ENCODE results near the gene BMAL1.

BMAL1 gene

DNA sequence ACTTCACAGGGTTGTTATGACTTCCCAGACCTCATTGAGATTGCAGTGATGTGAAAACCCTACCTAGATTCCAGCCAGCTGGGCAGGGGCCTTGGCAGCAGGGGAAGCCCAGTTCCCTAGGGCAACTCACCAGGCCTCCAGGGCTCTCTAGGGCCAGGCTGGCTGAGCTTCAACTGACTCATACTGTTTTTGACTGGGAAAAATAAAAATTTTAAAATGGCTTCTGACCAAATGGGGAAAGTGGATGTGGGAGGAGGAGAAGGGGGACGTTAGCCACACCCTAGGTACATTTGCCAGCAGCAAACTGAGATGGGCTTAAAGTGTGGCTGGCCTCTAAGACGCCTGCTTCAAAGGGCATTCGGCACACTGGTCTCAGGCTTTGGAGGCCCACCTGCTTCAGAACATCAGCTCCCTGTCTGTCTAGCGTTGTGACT is 39.0 kb downstream of the BMAL1 start:
- DNase-seq (ENCODE audit: low read depth) = no peak

DNA sequence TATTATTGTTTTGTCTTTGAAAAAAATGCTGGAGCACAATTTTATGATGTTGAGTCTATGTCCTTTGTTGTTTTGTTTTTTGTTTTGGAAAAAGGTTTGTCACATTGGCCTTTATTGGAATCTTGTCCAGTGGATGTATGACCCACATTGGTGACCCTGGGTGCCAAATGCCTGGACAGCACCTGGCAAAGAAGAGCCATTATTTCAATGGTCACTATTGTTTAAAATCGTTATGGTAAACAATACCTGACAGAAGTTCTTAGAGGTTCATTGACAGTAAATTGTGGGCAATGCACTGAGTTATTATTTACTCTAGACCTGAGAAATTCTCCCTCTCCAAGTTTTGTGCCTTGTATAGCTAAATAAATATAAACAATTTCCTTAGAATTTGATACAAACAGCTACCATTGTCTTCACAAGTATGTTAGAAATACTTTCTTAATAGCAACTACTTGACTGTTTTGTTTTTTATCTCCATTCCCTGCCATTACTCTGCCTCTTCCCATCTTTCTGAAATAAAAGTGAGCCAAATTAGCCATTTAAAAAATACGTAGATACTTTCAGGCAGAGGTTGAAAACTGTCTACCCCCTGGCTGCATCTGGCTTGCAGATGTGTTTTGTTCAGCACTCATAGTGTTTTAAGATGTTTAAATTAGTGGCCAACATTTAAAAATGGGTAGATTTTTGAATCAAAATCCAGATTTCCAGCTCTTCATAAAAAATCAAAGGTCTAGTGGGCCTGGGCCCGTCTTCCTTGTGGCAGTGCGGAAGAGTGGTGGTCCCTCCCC is 39.9 kb downstream of the BMAL1 start:
- DNase-seq (ENCODE audit: low read depth) = no peak

DNA sequence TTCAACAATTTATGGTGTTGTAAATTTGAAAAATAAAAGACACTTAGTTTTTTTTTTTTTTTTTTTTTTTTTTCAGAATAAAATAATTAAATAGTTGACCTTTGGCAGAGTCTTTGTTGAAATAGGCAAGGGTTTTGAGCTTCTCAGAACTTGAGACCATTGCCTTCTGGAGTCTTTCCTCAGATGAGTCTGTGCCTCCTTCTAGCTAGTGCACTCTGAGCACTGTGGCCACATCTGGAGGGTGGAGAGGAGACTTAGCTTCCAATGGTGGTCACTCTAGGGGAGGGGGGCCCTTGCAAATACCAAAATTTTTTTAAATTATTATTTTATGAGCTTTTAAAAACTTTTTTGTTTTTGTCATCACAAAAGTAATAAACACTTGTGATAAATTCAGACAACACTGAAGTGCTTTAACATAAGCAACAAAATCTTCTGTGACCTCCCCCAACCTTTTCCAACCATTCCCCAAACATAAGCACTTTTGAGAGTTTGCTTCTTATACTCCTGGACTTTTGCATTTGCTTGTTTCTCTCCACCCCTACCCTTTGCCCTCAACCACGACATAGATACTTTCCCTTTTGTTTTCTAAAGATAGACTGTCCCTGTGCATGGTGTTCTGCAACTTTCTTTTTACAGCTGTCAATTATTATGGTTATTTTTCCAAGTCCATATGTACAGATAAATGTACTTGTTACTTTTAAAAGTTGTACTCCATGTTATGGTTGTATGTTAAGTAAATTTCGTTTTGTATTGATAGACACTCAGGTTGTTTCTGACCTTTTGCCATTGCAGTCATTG is 41.1 kb downstream of the BMAL1 start:
- DNase-seq (ENCODE audit: low read depth) = no peak

DNA sequence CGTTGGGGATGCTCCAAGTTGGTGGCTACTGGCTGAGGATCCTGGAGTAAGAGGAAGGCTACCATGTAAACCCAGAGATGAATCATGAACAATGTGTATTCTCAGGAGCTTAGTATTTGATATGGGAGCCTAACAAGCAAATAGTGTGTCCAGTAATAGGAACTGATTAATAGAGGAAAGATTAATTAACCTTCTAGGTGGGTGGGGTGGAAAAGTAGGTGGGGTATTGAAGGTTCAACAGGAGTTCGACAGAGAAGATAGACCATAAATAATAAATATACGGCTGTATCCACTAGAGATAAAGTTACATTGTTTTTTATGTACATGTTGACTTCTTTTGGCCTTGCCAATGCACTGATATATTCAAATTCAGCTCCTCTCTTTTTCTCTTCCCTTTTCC is 43.1 kb downstream of the BMAL1 start:
- DNase-seq (ENCODE audit: low read depth) = no peak

DNA sequence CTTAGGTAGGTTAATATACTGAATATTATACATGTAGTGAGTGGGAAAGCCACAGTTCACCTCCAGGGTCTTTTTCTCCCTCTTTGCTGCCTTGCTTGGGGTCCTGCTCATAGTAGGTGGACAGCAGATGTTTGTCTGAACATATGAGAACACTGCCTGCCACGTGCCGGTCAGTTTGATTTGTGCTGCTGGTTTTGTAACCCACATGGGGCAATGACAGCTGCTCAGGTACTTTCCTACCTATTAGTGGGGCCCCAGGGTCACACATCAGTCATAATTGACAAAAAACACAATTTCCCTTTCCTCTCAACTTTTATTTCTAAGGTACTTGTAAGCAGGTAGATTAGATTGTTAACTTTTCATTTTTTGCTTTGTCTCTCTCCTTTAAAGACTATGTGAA is 43.8 kb downstream of the BMAL1 start:
- no peak for DNase-seq (ENCODE audit: low read depth)

DNA sequence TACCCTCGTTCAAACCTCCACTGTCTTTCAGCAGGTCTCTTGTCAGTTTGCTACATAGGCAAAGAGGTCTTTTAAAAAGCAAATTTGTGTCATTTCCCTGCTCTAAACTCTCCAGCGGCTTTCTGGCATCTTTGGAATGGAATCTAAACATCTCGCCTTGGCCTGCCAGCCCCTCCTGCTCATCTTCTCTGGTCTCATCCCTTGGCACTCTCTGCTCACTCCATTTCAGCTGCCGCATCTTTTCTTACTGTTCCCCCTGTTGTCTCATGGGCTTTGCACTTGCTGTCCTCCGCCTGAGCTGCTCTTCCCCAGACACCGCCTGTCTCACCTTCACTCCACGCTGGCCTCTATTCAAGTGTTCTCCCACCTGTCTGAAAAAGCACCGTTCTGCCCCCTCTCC is 46.6 kb downstream of the BMAL1 start:
- DNase-seq (ENCODE audit: low read depth) = no peak

DNA sequence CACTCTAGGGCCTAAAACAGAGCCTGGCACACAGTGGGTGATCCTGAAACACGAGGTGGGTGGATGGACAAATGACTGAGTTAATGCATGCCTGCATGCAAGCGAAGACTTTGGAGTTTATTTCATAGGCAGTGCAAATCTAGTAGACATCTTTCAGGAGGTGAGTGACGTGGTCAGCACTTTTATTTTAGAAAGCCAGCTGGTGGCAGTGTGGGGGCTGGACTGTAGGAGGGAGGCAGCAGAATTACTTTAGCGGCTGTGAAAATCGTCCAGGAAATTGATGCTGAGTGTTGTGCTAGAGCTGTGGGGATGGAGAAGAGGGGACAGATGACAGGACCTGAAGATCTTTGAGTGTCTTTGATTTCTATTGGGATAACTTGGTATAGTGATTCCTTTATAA is 47.1 kb downstream of the BMAL1 start:
- DNase-seq (ENCODE audit: low read depth) = no peak

DNA sequence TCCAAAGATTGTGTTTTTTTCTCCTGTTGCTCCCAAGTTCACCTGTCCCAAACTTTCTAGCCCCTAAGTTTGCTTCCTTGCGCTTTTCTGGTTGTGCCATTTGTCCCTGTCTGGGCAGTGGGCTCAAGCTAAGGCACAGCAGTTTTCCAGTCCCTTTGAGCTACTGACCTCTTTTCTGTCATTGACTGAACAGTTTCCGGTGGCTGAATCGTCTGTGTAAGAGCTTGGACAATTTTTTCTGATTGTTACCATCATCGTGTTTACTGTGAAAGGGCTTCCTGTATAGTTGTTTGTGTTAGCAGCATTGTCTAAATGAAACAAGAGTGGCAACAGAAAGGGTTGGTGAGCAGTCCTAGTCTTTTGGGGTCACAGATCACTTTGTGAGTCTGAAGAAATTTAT is 49.8 kb downstream of the BMAL1 start:
- DNase-seq (ENCODE audit: low read depth) = no peak

DNA sequence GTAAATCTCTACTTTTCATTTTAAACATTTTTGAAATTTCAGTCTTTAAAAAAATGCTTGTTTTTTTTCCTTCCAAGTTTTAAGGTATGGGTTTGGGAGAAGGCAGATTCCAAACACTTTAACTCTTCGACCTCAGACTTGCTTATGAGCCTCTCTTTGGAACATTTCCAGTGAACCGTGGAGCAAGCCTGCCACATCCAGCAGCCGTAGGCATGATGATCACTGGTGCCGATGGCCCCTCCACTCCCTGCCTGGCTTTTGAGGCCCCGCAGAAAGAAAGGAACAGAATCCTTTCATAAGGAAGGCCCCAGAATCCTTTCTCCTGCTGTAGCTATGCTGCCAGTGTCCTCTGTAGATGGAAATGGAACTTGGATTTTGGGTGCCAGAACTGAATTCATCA is 50.7 kb downstream of the BMAL1 start:
- no peak for DNase-seq (ENCODE audit: low read depth)

DNA sequence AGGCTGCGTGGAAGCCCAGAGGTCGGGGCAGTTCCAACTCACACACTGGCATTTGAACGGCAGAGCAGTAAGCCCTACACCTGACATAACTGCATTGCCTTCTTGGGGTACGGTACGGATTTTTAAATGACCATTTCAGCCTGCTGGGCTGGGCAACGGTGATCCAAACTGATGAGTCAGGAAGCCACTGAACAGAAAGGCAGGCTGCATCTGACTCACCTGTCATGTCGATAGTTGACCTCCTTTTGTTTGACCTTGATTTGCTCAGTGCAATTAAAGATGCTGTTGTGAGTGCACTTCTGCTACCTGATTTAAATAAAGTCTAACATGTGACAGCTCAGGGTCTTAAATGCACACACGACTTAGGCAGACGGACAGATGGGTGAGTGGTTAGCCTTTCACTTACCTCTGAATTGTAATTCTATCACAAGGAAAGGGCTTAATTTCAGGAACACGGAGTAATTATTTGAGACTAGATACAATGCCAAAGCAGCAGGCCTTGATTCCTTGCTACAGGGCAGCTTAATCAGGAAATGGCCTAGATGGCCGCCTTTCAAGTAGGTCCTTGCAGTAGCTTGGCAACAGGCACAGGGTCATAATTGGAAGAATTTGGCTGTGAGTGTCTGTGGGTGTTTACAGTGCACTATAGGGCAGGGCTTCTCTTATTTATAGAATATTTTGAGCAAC is 52.2 kb downstream of the BMAL1 start:
- no peak for DNase-seq (ENCODE audit: low read depth)

DNA sequence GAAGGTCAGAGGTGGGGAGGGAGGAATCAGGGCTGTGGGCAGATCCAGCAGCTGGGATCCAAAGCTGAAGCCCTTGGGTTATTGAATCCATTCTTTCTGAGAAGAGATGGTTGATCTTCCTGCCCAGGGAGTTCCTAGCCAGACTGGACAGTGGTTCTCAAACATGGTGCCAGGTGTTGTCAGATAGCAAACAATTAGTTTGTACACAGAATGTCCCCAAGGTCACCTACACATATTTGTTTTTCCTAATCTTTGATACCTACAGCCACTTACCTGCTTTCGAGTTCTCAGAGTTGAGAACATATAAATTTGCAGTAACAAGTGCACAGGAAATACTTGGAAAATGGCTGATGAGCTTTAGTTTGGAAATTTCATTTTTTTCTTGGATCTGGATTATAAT is 54.5 kb downstream of the BMAL1 start:
- DNase-seq (ENCODE audit: low read depth) = no peak

DNA sequence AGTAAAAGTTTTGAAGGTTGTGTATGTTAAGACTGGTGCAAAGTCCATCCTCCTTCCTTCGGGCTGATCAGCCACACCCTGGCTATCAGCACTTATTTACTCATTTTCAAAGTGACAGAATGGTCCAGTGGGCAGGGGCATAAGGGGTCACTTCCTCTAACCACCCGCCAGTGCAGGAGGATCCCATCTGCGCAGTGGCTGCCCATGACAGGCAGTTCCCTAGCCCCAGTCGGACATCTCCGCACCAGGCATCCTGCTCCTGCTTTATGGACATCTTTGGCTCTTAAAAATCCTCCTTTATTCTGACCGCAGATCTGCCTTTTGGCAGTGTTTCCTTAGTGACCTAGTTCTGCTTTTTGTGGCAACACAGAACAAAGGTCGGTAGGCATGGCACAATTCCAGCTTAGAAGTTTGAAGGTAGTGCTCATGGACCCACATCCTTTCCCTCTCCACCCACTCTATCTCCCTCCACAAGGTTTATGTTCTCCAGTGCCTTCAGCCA is 55.9 kb downstream of the BMAL1 start:
- no peak for DNase-seq (ENCODE audit: low read depth)

DNA sequence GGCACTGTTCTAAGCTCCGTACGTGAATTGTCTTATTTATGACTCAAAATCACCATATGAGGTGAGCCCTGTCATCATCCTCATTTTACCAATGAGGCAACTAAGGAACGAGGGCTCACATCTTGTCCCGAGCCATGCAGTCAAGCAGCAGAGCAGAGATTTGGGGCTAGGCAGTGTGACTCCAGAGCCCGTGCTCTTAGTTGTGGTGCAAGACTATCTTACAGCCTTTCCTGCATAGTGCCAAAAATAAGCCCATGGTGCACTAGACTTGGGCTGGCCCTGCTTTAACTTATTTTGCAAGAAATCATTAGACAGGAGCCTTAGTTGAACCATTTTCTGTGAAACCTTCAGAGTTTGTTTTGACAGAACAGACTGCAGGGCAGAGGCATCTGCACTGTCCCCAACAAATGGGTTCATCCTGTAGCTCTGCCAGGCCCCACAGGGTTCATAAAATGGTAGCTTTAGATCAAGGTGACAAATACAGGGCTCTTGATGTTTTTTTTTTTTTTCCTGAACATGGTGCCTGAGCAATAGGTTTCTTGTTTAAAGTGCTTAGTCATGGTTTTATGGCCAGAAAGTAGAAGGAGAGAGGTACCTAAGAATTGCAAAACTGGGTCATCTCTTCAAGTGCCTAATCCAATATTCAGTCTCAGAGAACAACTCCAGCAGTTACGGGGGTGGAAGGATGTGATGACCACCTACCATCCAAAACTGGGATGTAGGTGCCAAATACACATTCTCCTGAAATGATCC is 56.6 kb downstream of the BMAL1 start:
- DNase-seq (ENCODE audit: low read depth) = no peak

DNA sequence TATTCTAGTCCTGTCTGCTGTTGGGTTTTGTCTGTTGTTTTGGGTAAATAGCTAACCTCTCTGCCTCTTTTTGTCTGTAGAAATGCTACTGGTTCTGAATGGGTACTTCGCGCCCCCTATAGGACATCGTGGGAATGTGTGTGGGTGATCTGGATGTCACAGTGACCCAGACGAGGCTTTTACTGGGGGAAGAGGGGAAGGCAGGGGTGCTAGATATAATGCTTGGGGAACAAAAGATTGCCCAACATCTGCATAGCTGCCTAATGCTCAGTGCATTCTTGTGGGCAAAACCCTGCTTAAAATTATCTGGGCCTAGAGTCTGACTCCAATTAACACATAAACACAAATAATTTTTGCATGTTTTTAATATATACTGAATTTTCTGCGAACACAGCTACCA is 57.7 kb downstream of the BMAL1 start:
- DNase-seq (ENCODE audit: low read depth) = peak; percentile 47

DNA sequence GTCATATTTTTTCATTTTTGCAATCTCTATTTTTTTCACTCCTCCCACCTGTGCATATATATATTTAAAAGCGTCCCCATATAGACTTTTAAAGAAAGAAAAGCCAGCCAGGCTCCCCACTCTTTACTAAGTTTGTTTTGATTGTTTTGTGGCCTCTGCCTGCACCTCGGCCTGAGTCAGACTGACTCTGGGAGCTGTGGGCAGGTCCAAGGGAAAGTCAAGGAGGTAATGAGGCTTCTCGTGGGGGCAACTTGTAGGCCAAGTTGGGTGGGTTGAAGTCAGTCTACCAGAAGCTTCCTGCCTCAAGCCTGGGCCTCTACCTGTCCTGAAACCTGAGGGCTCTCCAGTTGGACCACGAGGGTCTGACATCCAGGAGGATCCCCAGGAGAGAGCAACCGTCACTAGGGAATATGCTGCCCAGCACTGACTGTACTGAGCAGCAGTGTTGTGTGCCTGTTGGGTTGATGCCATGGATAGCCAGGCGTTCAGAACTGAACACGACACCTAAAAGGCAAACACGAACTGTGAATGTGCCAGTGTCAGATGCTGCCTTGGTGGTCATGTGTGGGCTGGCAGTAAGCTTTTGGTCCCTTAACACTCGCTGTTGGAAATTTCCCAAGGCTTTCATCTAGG is 58.8 kb downstream of the BMAL1 start:
- no peak for DNase-seq (ENCODE audit: low read depth)

DNA sequence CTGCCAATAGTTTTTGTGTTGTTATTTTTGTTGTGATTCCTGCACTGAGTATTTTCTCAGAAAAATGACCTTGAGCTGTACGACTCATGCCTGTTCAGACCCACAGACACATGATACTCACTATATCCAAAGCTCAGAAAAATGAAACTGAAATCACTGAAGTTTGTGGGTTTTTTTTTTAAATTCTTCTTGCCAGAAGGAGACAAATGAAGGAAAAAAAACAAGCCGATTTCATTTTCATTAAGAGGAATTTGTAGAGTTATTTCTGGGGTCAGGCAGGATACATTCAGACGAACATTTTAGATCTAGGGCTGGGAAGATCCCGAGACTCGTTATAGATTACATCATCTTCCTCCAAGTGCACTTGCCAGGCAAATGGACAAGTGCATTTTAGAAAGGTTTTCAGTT is 60.4 kb downstream of the BMAL1 start:
- DNase-seq (ENCODE audit: low read depth) = no peak

DNA sequence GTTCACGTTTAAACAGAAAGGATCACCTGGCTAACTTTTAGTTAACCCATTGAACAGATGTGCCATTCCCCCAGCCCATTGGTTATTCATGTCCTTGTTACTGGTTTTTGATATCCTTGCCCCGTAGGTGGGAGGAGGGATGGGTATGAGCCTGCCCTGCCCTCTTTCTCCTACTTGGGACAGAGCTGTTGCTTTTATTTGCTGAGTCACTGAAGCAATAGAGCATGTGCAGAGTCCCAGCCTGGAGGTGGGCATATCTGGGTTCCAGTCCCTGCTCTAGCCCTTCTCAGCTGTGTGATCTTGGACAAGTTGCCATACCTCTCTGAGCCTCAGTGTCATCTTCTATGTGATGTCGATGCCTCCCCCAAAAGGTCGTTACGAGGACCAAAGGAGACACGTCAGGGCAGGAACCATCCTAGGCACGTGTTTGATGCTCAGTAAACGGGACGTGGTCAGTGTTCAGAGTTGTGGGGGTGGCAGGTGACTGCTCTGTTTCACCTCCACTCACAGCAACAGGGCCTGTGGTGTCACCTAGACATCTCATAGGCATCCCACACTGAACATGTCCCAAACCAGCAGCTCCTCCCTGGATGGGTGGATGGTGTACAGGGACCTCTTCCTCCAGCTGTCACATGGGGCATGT is 61.0 kb downstream of the BMAL1 start:
- DNase-seq (ENCODE audit: low read depth) = no peak

DNA sequence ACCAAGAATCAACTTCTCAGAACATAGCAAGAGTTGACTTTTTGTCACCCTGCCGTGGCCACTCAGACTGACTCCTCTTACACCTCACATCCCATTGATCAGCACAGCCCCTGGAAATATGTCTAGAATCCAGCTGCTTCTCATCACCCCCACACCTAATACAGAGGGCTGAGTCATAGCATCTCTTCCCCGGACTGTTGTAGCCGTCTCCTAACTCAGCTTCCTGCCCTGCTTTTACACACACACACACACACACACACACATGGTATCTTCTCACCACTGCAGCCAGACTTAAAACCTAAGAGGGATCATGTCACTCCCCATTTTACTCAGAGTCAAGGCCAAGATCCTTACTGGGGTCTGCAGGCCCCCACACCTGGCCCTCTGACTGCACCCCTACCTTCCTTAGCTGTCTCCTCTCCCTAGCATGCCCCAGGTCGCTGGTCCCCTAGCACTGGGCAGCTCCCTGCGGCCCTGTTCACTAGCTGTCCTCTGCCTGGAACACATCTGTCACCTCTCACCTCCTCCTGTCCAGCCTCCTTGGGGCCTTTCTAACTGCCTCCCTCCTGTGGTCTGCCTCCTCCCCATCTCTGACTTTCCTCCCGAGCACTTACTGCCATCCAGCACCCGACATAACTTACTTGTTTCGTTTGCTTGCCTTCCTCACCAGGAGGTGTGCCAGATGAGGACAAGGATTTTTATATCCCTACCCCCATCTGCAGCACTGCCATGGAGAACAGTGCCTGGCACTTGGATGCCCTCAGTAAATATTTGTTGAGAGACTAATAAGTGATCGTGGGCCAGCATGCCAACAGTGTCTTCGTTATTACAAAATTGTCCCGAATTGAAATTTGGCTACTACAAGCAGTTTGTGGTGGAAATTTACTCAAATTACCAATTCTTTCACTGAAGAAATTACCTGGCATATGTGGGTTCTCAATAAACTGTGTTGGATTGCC is 61.9 kb downstream of the BMAL1 start:
- no peak for DNase-seq (ENCODE audit: low read depth)

DNA sequence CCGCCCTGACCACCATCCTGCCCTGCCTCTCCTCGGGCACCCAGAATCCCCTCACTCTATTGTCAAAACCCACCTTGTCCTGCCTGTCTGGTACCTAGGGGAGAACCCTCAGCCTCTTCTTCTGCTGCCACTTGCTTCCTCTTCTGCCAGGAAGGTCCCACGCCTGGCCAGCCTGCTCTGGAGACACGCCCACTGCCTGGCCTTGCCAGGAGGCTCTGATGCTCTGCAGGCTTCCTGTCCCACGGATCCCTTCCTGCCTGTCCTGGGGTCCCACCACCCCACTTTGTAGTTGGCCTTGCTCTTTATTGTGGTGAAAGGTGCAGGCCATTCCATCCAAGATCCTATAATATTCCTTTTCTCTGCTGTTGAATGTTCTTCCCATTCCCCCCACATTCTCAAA is 63.4 kb downstream of the BMAL1 start:
- no peak for DNase-seq (ENCODE audit: low read depth)

DNA sequence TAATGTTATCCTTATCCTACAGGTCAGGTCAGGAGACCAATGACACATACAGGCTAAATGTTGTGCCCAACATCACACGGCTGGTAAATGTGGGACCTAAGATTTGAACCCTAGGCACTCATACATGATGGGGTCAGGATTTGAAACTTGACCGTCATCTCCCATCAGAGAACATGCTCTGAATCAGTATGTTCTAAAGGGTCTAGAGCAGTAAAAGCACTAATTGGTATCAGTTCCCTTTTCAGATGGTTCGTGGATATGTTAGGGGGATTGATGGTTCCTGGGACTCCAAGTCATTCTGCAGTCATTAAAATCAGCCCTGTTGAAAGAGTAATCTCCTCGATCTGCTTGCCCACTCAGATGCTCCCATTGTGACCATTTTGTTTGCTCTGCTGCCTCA is 65.5 kb downstream of the BMAL1 start:
- DNase-seq (ENCODE audit: low read depth) = no peak

All from stimulated activated CD8-positive, alpha-beta memory T cell treated with anti-CD3 and anti-CD28 coated beads, Interleukin-12 subunit alpha, Interleukin-12 subunit beta, amount 100 ng/mL, for 1 hour (primary cell).